GM23338 (cell line): ENCODE measurements around the gene CASS4. TPM values are rescaled to one million over a fixed set of nuclear protein-coding genes. Genes with fewer than 3 reads are reported as not detected.

Experiments used
- ATAC-seq: fragments of 200-7000 bp; cut with Tn5 transposase; 3 replicates; pipeline ENCODE4 v1.9.1; 2020
- DNase-seq: peaks from one replicate; pipeline ENCODE4 v3.0.0-alpha.2; 2015; ENCODE audit warnings: low spot score
- H2AFZ ChIP-seq: fragments of 200-600 bp; sonication (generic); 2 replicates; pipeline ENCODE4 v1.8.0; 2016; ENCODE audit warnings: antibody characterized with exemption, mild to moderate bottlenecking, moderate library complexity
- H3F3A ChIP-seq: fragments of 200-600 bp; sonication (generic); replicated peaks from 2 replicates; pipeline ENCODE4 v1.8.0; 2017; ENCODE audit warnings: antibody characterized with exemption, mixed run types, low read depth
- H3K27ac ChIP-seq: fragments of 200-600 bp; sonication (generic); 2 replicates; pipeline ENCODE4 v1.6.1; 2016; ENCODE audit warnings: low read depth
- H3K27me3 ChIP-seq: fragments of 200-600 bp; sonication (generic); 2 replicates; pipeline ENCODE4 v1.8.0; 2016; ENCODE audit warnings: mild to moderate bottlenecking, mixed run types, moderate library complexity; ENCODE audit not compliant: insufficient read depth
- H3K36me3 ChIP-seq: fragments of 200-600 bp; sonication (generic); 2 replicates; pipeline ENCODE4 v1.8.0; 2016; ENCODE audit warnings: mild to moderate bottlenecking; ENCODE audit not compliant: insufficient read depth
- H3K4me1 ChIP-seq: fragments of 200-600 bp; sonication (generic); 2 replicates; pipeline ENCODE4 v1.8.0; 2016; ENCODE audit warnings: mild to moderate bottlenecking, moderate library complexity; ENCODE audit not compliant: insufficient read depth
- H3K4me2 ChIP-seq: fragments of 200-600 bp; sonication (generic); 2 replicates; pipeline ENCODE4 v1.7.1; 2017; ENCODE audit warnings: mixed run types
- H3K4me3 ChIP-seq: fragments of 200-600 bp; sonication (generic); 2 replicates; pipeline ENCODE4 v1.6.1; 2016; ENCODE audit warnings: mixed run types
- H3K79me2 ChIP-seq: fragments of 200-600 bp; sonication (generic); replicated peaks from 2 replicates; pipeline ENCODE4 v1.8.0; 2017; ENCODE audit warnings: mild to moderate bottlenecking; ENCODE audit not compliant: insufficient read depth
- H3K9me2 ChIP-seq: fragments of 200-600 bp; sonication (generic); 2 replicates; pipeline ENCODE4 v1.8.0; 2017; ENCODE audit not compliant: insufficient read depth
- H4K20me1 ChIP-seq: fragments of 200-600 bp; sonication (generic); replicated peaks from 2 replicates; pipeline ENCODE4 v1.8.0; 2017; ENCODE audit warnings: mild to moderate bottlenecking; ENCODE audit not compliant: insufficient read depth
- H3K27ac Mint-ChIP-seq: 2 replicates; pipeline ENCODE4 v1.8.0; 2020; ENCODE audit warnings: inconsistent platforms, mild to moderate bottlenecking, moderate library complexity, mixed read lengths
- H3K27me3 Mint-ChIP-seq: 3 replicates; pipeline ENCODE4 v1.8.0; 2022; ENCODE audit warnings: low read depth, mild to moderate bottlenecking, moderate library complexity, mixed read lengths, inconsistent platforms; ENCODE audit not compliant: insufficient read depth, poor library complexity
- H3K36me3 Mint-ChIP-seq: 3 replicates; pipeline ENCODE4 v1.8.0; 2021; ENCODE audit warnings: low read depth, mild to moderate bottlenecking, inconsistent platforms, moderate library complexity, mixed read lengths
- H3K4me1 Mint-ChIP-seq: 3 replicates; pipeline ENCODE4 v1.8.0; 2020; ENCODE audit warnings: mild to moderate bottlenecking, inconsistent platforms, mixed read lengths
- H3K4me3 Mint-ChIP-seq: 3 replicates; pipeline ENCODE4 v1.8.0; 2021; ENCODE audit warnings: moderate library complexity, mild to moderate bottlenecking, inconsistent platforms, mixed read lengths
- H3K9me3 Mint-ChIP-seq: 3 replicates; pipeline ENCODE4 v1.8.0; 2020; ENCODE audit warnings: moderate library complexity, mild to moderate bottlenecking, inconsistent platforms, mixed read lengths
- CTCF ChIP-seq, 2 experiments: fragments of 200-600 bp in 1 of 2; sonication (generic) in 1 of 2; conservative IDR thresholded peaks; 2 replicates each; pipeline versions ENCODE4 v1.5.1 to v1.6.1; 2016 to 2017; ENCODE audit warnings: antibody characterized with exemption in 2 of 2, low read depth in 2 of 2, mild to moderate bottlenecking in 2 of 2, moderate library complexity in 1 of 2
- EZH2 ChIP-seq: fragments of 200-600 bp; sonication (generic); IDR thresholded peaks from one replicate; pipeline ENCODE4 v1.8.0; 2017; ENCODE audit warnings: antibody characterized with exemption, mild to moderate bottlenecking, low read depth; ENCODE audit not compliant: unreplicated experiment
- EZH2phosphoT487 ChIP-seq: fragments of 200-600 bp; sonication (generic); IDR thresholded peaks from one replicate; pipeline ENCODE4 v1.8.1; 2018; ENCODE audit warnings: antibody characterized with exemption; ENCODE audit not compliant: unreplicated experiment
- NANOG ChIP-seq: IDR thresholded peaks from 2 replicates; pipeline ENCODE4 v1.6.1; 2016; ENCODE audit warnings: antibody characterized with exemption, borderline replicate concordance
- POLR2AphosphoS5 ChIP-seq: IDR thresholded peaks from 2 replicates; pipeline ENCODE4 v1.6.1; 2016; ENCODE audit warnings: antibody characterized with exemption, low read depth
- REST ChIP-seq: IDR thresholded peaks from one replicate; pipeline ENCODE4 v1.6.1; 2018; ENCODE audit warnings: antibody characterized with exemption; ENCODE audit not compliant: unreplicated experiment
- STAT1 ChIP-seq: IDR thresholded peaks from one replicate; pipeline ENCODE4 v1.6.1; 2016; ENCODE audit warnings: antibody characterized with exemption; ENCODE audit not compliant: unreplicated experiment
- ZNF114 ChIP-seq: fragments of 250-450 bp; sonication (Bioruptor Pico); IDR thresholded peaks from 2 replicates; pipeline ENCODE4 v1.5.0; 2020; ENCODE audit warnings: mild to moderate bottlenecking, moderate library complexity
- ZNF331 ChIP-seq: fragments of 250-450 bp; sonication (Bioruptor Pico); IDR thresholded peaks from 2 replicates; pipeline ENCODE4 v1.5.0; 2020; ENCODE audit warnings: low read depth, mild to moderate bottlenecking, moderate library complexity
- ZNF462 ChIP-seq: fragments of 250-450 bp; sonication (Bioruptor Pico); IDR thresholded peaks from 2 replicates; pipeline ENCODE4 v1.5.0; 2020; ENCODE audit warnings: mild to moderate bottlenecking, moderate library complexity
- polyA plus RNA-seq: library from polyadenylated mRNA; unstranded; fragments of >200 nt; fragmentation: Nextera tagmentation; extraction: Ambion mirVana; gene quantifications from 2 replicates; pipeline ENCODE4 v1.2.1, GENCODE V29; 2016
- total RNA-seq: library from RNA; depleted of rRNA; stranded (reverse); fragments of >200 nt; shearing (Covaris generic); gene quantifications from 2 replicates; pipeline ENCODE4 v1.2.3, GENCODE V29; 2014

CASS4 gene
- total and polyA plus RNA-seq, 2 experiments from 2014 or later, result not detected

- no peak for TF ChIP-seq CTCF (conservative IDR thresholded peaks at IDR 0.05; ENCODE audit: low read depth in 2 of 2)
- TF ChIP-seq REST, result no peak
- TF ChIP-seq POLR2AphosphoS5, result no peak
- no peak for TF ChIP-seq NANOG
These were observed 31.7 kb upstream of the CASS4 start (continued) for GRCh38 chr20:56380375-56380774.

- peaks cover 78% of the 10 kb centered on the region for H3K36me3 ChIP-seq
- Mint-ChIP-seq H3K36me3 (peaks cover 89% of the 10 kb centered on the region), H3K27ac (no peak overlapping the region), H3K9me3 (no peaks in the 10 kb centered on the region), H3K27me3 (peaks cover 5% of the 10 kb centered on the region), H3K4me1 (peaks cover 2% of the 10 kb centered on the region; the same call in 2 of the 3 replicates), H3K4me3 (no peak overlapping the region)
- H3K79me2 ChIP-seq, result peaks cover 99% of the 10 kb centered on the region
- H3K9me2 ChIP-seq, result no peaks in the 10 kb centered on the region
- H4K20me1 ChIP-seq, result peaks cover 36% of the 10 kb centered on the region
- no peak overlapping the region for H3K4me2 ChIP-seq
- H3K27ac ChIP-seq, result no peak overlapping the region
- DNase-seq, result no peak
- H3K4me3 ChIP-seq, result no peak overlapping the region
- H3K27me3 ChIP-seq, result no peaks in the 10 kb centered on the region
- H3F3A ChIP-seq, result no peaks in the 10 kb centered on the region
- H3K4me1 ChIP-seq, result no peaks in the 10 kb centered on the region
- ATAC-seq, result no peak
- no peak overlapping the region for H2AFZ ChIP-seq
- TF ChIP-seq ZNF331 (CRISPR knock-in tag) (no peak), STAT1 (no peak), ZNF114 (CRISPR knock-in tag) (no peak)
These were observed 30.6 kb upstream of the CASS4 start for GRCh38 chr20:56381501-56381900.

GRCh38 chr20:56382696-56383095, 29.4 kb upstream of the CASS4 start:
- Mint-ChIP-seq H3K9me3 (no peaks in the 10 kb centered on the region), H3K27me3 (peaks cover 5% of the 10 kb centered on the region), H3K4me3 (no peak overlapping the region), H3K4me1 (peaks cover 2% of the 10 kb centered on the region; the same call in 2 of the 3 replicates), H3K36me3 (peaks cover 89% of the 10 kb centered on the region), H3K27ac (no peak overlapping the region)
- ATAC-seq (no peak), DNase-seq (no peak)
- H3K79me2 ChIP-seq, result peaks cover 99% of the 10 kb centered on the region
- no peak overlapping the region for H3K27ac ChIP-seq
- H3K4me2 ChIP-seq, result no peak overlapping the region
- peaks cover 88% of the 10 kb centered on the region for H3K36me3 ChIP-seq
- H2AFZ ChIP-seq, result no peak overlapping the region
- no peaks in the 10 kb centered on the region for H3K27me3 ChIP-seq
- H3K9me2 ChIP-seq, result no peaks in the 10 kb centered on the region
- H3K4me1 ChIP-seq, result no peaks in the 10 kb centered on the region
- no peaks in the 10 kb centered on the region for H3F3A ChIP-seq
- H4K20me1 ChIP-seq, result peaks cover 30% of the 10 kb centered on the region
- no peak overlapping the region for H3K4me3 ChIP-seq
- TF ChIP-seq POLR2AphosphoS5 (no peak), ZNF462 (CRISPR knock-in tag) (no peak), EZH2 (no peak), EZH2phosphoT487 (no peak), ZNF114 (CRISPR knock-in tag) (no peak)
